ENCODE results near the gene CABLES1.
"Not testable (repeated sequence)": the region's sequence is repeated elsewhere in the genome, so short reads cannot be mapped to it uniquely, and the experiment has no call there.

CABLES1 gene

GRCh38 chr18:23272498-23273232 is 137.4 kb downstream of the CABLES1 start:
- DNase-seq: no peak

DNA sequence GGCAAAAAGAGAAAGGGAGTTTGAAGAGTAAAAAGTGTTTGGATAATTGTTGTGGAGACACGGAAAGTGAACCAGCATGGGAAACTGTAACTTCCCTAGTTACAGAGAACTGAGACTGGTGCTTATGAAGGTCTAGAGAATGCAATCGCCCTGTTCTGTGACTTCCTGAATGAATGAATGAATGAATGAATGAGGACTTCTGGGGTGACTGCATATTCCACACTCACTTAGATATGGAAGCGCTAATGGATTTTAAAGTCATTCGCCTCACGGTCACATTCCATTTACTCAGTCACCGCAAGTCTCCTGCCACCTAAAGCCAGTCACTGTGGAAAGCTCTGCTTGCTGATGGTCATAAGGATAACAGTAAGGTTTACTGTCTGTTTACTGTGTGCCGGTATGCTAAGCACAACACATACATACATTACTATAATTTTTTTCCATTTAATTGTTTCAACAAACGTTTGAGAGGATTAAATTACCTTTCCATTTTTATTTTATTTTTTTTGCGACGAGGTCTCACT is 138.2 kb downstream of the CABLES1 start:
- no peak for DNase-seq

DNA sequence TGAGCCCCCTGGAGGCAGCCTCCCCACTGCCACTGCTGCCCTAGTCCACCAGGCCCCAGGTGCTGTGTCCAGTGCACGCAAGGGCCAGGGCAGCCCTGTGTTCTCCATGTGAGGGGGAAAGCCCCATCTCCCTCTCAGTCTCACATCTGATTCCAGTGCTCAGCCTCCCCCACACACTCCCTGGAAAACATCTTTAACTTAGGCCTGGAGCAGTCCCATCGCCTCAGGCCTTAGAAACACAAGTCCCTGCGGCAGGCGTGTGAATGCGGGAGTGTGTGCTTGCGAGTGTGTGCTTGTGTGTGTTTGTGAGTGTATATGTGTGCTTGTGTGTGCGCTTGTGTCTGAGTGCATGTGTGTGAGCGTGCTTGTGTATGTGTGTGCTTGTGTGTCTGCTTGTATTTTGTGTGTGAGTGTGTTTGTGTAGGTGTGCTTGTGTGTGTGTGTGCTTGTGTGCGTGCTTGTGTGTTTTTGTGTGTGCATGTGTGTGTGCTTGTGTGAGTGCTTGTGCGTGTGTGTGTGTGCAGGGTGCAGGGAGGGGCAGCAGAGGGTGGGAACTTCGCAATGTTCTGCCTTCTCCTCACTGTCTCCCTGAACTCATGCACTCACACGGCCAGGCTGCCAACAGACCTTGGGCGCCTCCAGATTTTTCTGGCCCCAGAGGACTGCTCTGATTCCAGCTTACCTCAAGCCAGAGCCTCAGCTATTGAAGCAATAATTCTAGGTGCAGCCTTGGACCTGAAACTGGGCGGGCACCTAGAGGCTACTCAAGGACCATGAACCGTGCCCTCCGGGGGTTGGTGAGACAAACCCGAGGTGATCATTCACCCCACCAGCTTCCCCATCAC is 139.6 kb downstream of the CABLES1 start:
- DNase-seq: no peak

DNA sequence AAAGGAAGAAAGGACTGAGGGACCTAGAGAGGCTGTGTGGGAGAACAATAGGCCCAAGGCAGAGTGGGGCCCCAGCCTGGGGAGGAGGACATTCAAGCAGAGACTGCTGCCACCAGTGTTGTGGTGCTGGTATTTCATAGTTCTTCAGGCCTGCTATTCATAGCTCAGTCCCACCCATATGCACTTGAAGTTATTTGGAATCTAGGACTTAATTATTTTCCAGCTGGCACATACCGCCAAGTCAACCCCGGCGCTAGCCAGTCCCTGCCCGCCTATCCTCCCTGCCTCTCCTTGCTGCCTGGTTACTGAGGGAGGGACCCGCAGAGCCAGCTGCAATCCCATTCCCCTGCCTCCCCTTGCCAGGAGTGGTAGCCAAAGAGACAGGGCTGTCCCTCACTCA is 141.2 kb downstream of the CABLES1 start:
- DNase-seq: no peak

DNA sequence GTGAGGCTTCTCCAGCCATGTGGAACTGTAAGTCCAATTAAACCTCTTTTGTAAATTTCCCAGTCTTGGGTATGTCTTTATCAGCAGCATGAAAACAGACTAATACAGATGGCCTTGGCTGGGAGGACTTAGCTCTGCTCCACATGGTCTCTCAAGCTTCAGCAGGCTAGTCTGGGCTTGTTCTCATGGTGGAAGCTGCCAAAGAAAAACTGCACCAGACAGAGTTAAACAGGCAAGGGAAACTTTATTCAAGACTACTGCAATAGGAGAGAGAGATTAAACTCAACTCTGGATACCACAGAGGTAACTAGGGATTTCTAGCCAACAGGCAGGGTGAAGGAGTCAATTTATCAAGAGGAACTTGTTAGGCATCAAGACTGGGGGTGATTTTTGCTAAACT is 142.1 kb downstream of the CABLES1 start:
- DNase-seq: no peak

DNA sequence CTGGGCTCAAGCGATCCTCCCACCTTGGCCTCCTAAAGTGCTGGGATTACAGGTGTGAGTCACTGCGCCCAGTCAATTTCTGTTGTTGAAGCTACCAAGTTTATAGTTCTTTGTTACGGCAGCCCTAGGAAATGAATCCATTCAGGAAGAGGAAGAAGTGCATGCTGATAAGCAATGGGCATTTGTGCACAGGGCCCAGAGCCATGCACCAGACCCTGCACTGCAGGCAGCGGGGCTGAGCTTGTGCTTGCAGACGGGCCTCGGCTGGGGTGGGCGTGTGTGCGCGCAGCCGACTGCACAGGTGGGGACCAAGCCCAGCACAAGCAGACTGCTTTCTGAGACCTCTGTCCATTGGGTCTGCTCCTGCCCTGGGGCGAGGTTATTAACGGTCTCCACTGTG is 144.6 kb downstream of the CABLES1 start:
- no peak for DNase-seq

DNA sequence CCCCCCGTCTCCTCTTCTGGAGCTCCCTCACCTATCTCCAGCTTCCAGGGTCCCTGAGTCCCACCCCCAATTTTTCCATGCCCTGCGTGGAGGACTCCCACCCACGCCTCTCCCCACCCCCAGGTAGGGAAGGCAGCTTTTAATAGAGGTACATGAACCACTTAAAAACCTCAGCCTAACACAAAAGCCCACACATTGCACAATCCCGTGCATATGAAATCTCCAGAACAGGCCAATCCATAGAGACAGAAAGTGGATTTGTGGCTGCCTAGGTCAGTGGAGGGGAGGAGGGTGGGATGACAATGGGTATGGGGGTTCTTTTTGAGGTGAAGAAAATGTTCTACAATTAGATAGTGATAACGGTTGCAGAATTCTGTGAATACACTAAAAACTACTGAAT is 145.6 kb downstream of the CABLES1 start:
- DNase-seq: no peak

- no peak for DNase-seq
These were observed 146.5 kb downstream of the CABLES1 start for GRCh38 chr18:23281626-23282436.

GRCh38 chr18:23282437-23282781 is 147.1 kb downstream of the CABLES1 start:
- no peak for DNase-seq

DNA sequence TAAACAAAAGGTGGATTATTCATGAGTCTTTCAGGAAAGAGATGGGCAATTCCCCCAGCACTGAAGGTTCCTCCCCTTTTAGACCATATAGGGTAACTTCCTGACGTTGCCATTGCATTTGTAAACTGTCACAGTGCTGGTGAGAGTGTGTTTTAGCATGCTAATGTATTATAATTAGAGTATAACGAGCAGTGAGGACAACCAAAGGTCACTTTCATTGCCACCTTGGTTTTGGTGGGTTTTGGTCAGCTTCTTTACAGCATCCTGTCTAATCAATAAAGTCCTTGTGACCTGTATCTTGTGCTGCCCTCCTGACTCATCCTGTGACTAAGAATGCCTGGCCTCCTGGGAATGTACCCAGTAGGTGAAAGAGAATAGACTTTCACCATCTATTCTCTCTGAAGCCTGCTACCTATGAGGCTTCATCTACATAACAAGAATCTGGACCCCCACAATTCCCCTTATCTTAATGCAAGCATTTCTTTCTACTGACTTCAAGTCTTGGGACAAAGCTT is 148.7 kb downstream of the CABLES1 start:
- DNase-seq: no peak

DNA sequence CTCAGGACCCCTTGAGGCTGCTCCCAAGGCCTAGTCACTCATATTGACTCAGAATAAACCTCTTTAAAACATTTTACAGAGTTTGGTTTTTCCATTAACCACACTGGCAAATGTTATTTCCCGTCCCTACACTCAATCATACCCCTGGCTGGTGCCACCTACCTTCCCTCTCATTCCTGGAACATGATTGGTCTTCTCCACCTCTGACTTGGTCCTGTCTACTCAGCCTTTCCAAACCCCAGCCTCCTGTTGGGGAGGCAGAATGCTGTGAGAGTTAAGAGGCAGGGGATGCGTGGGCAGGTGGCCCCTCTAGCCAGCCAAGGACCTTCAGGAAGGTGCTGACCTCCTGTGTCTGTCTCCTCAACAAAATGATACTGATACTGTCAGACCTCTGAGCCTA is 149.3 kb downstream of the CABLES1 start:
- no peak for DNase-seq

DNA sequence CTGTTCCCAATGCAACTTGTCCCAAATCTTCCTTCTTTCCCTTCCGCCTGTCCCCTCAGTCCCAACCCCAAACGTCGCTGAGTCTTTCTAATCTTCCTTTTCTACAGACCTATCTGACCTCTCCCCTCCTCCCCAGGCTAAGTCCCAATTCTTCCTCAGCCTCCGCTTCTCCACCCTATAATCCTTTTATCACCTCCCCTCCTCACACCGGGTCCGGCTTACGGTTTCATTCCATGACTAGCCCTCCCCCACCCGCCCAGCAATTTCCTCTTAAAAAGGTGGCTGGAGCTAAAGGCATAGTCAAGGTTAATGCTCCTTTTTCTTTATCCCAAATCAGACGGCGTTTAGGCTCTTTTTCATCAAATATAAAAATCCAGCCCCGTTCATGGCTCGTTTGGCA is 150.3 kb downstream of the CABLES1 start:
- DNase-seq: not testable (repeated sequence)

DNA sequence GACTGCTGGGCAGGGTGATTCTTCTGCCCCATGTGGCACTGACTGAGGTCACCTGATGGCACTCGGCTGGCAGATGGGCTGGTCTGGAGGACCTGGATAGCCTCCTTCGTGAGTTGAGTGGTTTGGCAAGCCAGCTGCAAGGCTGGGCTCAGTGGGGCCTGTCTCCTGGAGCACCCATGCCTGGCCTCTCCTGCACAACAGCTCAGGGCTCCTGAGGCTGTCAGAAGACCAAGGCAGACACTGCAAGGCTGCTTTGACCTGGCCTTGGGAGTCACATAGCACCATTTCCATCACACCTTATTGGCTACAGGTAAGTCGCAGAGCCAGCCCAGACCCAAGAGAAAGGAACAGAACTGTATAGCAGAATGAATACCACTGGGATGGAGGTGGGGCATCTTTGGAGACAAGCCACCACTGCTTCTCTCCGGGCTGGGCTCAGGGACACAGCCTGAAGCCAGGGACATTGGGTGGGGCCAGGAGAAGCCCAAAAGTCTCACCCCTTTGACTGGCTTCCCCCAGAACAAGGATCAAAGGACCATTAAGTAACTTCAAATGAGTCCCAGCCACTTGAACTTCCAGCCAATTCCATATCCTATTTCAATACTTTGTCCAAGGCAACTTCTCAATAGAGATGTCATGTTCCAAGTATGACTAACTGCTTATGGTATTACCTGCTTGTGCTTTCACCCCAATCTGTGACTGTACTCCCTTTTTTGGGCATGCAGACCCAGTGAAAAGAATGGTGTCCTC is 156.3 kb downstream of the CABLES1 start:
- DNase-seq: no peak

DNA sequence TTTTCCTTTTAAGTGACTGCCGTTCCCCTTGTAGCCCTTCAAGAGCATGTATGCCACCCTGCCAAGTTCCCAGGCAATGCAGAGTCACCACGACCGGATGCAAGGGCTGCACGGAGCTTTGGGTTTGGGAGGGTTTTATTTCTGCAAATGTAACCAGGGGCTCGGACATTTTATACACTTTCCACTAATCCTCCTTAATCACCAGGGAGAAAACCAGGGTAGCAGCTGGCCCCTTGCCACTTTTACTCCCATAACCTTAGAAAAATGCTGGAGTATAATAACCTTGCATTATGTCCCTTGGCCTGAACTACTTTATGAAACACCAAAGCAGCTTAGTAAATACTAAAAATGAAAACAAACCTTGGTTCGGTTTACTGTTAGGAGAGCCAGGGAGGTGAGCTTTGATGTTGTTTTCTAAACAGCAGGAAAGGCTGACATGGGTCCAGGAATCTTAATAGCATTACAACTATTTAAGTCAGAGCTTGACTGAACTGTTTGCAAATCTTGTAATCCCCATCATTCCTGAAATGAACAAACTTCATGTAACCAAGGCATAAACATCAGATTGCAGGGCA is 165.0 kb downstream of the CABLES1 start:
- DNase-seq: no peak

- no peak for DNase-seq
These were observed 166.7 kb downstream of the CABLES1 start for GRCh38 chr18:23301972-23302371.

GRCh38 chr18:23302511-23302850 is 167.2 kb downstream of the CABLES1 start:
- DNase-seq: no peak

- DNase-seq: no peak
These were observed 167.7 kb downstream of the CABLES1 start for GRCh38 chr18:23302851-23303527.

DNA sequence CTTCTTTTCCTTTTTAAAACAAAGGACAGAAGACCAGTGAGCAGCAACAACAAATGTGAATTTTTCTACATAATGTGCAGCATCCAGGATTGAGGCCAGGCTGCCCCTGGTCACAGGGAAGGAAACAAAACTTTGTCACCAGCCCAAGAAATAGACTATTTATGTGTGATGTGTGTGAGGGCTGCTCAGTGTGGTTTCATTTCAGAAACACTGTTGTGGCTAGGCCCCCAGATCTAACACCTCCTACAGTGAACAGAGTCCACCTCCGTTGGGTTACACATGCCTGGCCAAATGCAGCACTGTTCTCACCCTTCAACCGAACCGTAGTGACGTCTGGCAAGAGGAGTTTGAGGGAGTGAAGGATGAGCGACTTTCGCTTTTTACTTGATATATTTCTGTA is 171.5 kb downstream of the CABLES1 start:
- no peak for DNase-seq

DNA sequence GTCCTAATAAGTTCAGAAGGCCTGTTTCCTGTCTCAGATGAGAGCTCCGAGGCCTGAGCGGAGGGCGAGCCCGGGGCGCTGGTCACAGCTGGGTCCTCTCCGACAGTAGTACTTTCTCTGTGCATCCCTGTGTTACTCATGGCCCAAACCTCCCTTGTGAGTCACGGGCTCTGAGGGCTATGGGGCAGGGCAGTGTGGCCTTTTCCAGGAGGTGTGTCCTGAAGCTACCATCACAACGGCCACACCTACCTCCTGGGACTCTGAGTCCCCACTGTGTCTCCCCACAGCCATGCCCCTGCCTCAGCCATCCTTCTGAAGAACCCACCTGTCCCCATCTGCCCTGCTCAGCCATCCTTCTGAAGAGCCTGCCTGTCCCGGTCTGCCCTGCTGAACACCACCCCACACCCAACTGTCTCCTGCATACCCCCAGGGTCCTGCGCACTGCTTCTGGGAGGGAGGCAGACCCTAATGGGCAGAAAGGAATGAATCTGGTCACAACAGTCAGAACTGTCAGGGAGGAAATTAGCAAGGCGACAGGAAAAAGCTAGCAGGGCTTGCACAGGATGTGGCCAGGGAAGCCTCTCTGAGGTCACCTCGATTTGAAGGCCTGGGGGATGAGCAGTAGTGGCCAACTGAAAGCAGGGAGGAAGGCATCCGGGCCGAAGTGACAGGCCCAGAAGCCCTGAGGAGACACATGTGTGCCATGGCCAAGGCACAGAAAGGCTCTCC is 172.4 kb downstream of the CABLES1 start:
- peak; percentile 9 for DNase-seq
